ENCODE measurements around the gene LIPA.
"Not testable (repeated sequence)": the region's sequence is repeated elsewhere in the genome, so short reads cannot be mapped to it uniquely, and the experiment has no call there.

Gene LIPA

GRCh38 chr10:89251409-89252224 lies at the start of gene LIPA:
Gene LIPA (minus strand): TSS chr10:89251775. CDS start chr10:89247648, 4,127 bp downstream.
- DNase-seq (ENCODE audit: low read depth in 2 of 2, low spot score in 1 of 2) = peak; percentile 86 to 96

DNA sequence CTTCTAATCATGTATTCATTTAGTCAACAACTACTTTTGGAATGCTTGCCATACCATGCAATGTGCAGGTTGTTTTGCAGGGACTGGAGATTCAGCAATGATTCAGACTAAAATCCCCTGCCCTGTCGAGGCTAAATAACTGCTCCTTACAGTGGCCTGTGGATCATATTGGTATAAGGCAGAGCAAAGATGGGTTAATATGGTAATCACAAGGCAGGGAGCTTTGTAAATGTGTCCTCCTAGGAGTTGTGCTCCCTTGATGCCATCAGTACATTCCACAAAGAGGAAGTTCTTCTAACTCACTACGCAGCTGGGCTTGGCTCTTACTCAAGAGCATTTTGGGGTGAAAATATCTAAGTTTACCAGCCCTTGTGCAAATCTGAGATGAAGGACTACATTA lies 49.7 kb upstream of the LIPA start:
- no peak for DNase-seq (ENCODE audit: low read depth in 2 of 2, low spot score in 1 of 2)

GRCh38 chr10:89299031-89299430 lies 47.5 kb upstream of the LIPA start:
- no peak for DNase-seq (ENCODE audit: low read depth in 2 of 2, low spot score in 1 of 2)

DNA sequence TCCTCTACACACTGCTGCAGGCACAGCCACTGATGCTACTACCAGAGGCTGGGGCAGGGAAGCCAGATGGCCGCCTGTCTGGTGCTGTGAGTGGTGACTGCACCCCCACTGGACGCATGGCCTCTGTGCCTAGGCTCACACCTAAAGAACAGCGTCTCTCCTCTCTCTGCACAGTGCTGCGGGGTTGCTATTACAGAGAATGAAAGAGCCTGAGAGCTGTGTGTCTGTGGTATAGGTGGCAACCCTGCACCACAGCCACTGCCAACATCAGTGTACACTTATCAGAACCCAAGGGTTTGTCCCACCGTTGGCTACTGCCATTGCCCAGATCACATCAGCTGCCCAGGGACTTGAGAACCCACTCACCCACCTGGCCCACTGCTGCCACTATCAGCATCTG lies 46.2 kb upstream of the LIPA start:
- no peak for DNase-seq (ENCODE audit: low read depth in 2 of 2, low spot score in 1 of 2)

DNA sequence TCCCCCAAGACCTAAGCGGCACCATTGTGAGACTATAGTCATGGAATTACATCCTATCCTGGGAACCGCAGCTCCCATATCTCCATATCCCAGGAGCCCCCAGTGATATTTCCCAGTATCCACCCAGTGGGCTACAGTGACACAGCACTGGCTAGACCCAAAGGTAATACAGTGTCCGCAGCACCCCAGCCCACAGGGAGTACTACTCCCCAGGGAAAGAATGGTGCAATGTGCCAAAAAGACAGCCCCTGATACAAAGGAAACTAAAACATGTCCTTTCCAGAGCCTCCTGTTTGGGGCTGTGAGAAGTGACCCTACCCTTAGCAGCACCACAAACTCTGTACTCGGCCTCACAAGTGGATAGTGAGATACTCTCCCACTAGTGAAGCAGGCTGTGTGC lies 45.8 kb upstream of the LIPA start:
- no peak for DNase-seq (ENCODE audit: low read depth in 2 of 2, low spot score in 1 of 2)

DNA sequence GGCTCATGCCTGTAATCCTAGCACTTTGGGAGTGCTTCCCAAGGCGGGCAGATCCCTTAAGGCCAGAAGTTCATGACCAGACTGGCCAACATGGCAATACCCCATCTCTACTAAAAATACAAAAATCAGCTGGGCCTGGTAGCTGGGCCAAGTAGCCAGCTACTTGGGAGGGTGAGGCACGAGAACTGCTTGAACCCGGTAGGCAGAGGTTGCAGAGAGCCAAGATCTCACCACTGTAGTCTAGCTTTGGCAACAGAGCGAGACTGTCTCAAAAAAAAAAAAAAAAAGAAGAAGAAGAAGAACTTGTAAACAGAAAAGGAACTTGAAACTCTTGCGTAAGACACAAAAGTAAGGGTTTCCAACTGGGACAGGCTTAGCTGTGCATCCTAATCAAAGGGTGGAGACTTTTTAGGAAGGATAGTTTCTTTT lies 44.7 kb upstream of the LIPA start:
- no peak for DNase-seq (ENCODE audit: low read depth in 2 of 2, low spot score in 1 of 2)

DNA sequence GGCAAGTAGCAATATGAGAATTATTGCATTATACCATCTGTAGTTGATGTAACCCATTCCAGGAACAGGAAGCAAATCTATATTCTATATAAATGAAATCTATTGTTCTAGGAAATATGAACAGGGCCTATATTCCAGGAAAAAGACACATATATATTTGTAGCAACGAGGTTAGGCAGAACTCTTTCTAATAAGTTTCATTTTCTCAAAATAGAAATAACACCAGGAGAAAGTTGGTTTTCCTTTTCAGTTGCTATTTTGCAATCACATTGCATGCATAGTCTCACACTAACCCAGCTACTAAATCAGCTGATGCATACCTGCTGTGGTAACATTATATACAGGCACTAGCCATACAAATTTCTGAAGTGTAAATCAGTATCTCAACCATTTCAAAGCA lies 44.0 kb upstream of the LIPA start:
- DNase-seq (ENCODE audit: low read depth in 2 of 2, low spot score in 1 of 2) = no peak

DNA sequence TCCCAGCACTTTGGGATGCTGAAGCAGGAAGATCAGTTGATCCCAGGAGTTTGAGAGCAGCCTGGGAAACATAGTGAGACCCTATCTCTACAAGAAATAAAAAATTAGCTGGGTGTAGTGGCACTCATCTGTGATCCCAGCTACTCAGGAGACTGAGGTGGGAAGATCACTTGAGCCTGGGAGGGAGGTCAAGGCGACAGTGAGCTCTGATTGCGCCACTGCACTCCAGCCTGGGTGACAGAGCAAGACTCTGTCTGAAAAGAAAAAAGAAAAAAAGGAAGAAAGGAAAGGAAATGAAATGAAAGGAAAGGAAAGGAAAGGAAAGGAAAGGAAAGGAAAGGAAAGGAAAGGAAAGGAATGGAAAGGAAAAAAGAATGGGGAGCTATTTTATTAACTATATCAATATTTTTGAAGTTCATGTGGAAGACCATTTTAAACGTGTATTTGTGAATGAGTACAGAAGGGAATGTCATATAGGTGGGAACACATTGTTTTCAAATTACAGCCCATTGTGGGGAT lies 43.2 kb upstream of the LIPA start:
- no peak for DNase-seq (ENCODE audit: low read depth in 2 of 2, low spot score in 1 of 2)

GRCh38 chr10:89285303-89285702 lies 33.7 kb upstream of the LIPA start:
- DNase-seq (ENCODE audit: low read depth in 2 of 2, low spot score in 1 of 2) = not testable (repeated sequence)

- not testable (repeated sequence) for DNase-seq (ENCODE audit: low read depth in 2 of 2, low spot score in 1 of 2)
Observed at GRCh38 chr10:89284711-89285110, 33.1 kb upstream of the LIPA start.

DNA sequence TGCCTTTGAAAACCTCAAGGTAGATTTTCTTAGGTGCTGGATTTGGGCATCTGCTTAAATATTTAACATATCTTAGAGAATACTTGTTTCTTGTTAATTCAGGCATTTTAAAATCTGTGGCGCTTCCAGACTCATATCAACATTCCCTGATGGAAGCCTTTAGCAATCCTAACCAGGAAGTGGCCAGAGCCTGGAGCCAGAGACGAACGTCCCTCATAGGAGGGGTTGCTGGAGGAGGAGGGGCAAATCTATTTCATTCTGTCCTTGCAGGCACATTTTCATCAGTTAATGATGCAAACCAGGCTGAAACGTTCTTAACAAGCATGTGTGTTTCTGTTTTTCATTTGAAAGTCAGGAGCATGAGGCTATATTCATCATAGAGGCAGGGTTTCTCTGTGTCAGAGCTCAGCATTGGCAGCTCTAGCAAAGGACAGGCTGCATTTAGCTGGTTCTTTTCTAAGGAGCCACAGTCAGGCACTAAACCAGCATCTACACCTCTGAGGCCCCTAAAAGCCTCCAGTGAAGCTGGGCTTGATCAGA lies 32.4 kb upstream of the LIPA start:
- DNase-seq (ENCODE audit: low read depth in 2 of 2, low spot score in 1 of 2) = no peak

DNA sequence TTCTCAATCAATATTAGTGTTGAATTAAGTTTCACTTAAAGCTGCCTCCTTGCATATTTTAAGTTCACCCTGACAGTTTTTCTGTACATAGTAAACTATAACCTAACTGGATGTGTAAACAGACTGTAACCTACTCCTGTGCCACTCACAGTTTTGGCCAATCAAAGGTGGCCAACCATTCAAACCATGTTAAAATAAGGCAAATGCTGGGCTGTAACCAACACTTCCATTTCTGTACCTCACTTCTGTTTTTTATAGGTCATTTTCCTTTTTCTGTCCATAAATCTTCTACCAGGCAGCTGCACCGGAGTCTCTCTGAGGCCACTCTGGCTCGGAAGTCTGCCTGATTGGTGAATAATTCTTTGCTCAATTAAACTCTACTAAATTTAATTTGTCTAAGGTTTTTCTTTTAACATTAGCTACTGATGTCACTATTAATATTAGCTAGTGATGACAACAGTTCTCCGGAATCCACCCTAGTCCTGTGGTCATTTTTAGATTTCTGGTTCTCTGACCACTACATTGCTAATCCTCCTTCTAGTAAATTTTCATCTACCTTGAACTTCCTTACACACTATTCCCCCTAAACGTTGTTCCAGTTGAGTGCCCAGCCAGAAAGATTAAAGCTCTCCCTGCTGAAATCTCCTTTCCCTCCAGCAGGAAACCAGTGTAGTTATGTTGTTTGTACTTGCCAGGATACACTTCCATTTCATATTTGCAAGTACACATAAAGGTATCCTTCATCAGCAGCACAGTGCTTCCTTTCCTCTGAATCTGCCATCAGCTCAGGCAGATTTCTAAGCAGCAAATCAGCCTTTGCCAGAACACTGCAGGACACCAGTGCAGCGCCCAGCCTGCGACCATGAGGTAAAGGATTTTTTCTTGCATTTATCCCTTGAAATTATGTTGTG lies 31.7 kb upstream of the LIPA start:
- no peak for DNase-seq (ENCODE audit: low read depth in 2 of 2, low spot score in 1 of 2)

DNA sequence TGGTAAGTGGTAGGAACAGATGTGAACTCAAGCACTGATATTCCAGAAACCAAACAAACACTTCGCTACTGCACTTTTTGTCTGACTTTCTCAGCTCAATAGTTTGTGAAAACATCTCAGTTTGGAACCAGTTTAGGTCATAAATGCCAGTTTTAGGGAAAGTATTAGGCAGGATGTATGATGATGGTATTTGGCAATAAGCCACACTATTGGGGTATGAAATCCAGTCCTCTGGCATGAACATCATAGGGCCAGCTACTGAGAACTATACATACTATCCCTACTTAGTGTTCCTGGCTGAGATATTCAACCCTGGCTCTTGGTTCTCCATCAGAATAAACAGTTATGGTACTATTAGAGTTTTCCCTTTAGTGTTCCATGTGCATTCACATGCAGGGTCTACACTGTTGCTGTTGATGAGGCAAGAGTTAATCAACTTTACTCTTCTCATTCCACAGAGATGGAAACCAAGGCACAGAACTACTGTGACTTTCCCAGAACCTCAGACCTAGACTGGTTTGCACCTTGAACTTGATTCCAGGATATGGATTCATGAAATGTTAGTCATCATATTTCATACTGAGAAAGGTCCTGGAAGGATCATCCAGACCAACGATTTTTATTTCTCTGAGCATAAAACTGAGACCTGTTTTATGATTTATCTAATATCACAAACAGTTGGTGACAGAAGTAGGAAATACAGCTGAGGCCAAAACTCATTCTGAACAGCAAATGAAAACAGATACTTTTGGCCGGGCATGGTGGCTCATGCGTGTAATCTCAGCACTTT lies 30.2 kb upstream of the LIPA start:
- DNase-seq (ENCODE audit: low read depth in 2 of 2, low spot score in 1 of 2) = no peak

- no peak for DNase-seq (ENCODE audit: low read depth in 2 of 2, low spot score in 1 of 2)
Observed at GRCh38 chr10:89280508-89280907, 28.9 kb upstream of the LIPA start.

- DNase-seq (ENCODE audit: low read depth in 2 of 2, low spot score in 1 of 2) = no peak
Observed at GRCh38 chr10:89279421-89279869, 27.9 kb upstream of the LIPA start.

DNA sequence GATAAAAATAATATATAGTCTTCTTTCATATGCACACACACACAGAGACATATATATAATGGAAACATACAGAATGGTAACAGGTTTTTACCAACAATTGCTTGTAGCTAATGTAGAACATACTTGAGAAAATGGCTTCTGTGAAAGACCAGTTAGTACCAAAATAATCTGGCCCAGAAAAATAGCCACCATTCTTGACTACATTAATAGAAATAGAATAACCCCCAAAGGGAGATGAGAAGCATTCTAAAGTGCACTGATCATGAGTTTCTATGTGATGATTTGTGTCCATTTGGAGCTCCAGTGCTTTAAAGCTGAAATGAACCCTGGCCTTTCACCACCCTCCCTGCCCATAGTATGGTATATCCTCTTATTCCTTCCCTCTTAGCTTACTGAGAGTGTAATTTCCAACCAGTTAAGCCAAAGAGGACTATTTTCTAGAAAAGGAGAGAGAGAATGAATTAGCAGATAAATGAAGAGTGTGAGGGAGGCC lies 27.4 kb upstream of the LIPA start:
- no peak for DNase-seq (ENCODE audit: low read depth in 2 of 2, low spot score in 1 of 2)

DNA sequence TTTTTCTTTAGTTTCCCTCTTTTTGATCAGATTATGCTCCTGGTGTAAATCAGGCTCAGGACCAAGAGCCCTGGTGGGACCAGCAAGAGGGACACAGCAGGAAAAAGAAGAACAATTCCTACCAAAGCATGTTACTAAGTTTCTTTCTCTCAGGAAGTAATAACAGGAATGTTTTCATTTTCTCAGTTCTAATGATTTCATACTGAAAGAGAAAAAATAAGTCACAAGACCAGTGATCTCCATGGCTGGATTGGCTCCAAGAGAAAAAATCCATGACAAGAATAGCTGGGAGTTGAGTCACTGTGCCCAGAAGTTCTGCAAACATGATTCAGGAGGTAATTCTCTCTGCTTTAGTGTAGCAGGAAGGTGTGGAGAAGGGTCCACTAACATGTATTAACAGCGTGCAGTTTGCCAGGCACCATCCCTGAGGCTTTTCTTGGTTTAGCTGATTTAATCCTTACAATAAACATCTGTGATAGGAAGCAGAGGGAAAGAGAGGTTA lies 26.5 kb upstream of the LIPA start:
- DNase-seq (ENCODE audit: low read depth in 2 of 2, low spot score in 1 of 2) = no peak

- no peak for DNase-seq (ENCODE audit: low read depth in 2 of 2, low spot score in 1 of 2)
Observed at GRCh38 chr10:89275383-89275782, 23.8 kb upstream of the LIPA start.

GRCh38 chr10:89274928-89275327 lies 23.4 kb upstream of the LIPA start:
- DNase-seq (ENCODE audit: low read depth in 2 of 2, low spot score in 1 of 2) = no peak

DNA sequence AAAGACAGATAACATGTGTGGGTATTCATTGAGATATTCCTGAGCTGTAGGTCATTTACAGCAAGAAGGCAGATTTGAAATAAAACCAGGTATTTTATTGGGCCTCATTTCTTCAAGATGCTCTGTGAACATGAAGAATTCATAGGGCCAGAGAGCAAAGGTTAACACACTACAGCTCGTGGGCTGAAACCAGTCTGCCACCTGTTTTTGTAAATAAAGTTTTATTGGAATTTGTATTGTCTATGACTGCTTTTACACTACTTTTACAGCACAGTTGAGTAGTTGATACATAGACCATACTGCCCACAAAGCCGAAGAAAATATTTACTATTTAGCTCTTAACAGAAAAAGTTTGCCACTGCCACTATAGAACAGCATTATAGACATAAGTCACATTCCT lies 22.1 kb upstream of the LIPA start:
- DNase-seq (ENCODE audit: low read depth in 2 of 2, low spot score in 1 of 2) = no peak
